Measurements from ENCODE around the gene EIF3C.
"Not testable (repeated sequence)": the region's sequence is repeated elsewhere in the genome, so short reads cannot be mapped to it uniquely, and the experiment has no call there.

The EIF3C gene

GRCh38 chr16:28741295-28741694 lies 30.0 kb downstream of the EIF3C start:
- DNase-seq (ENCODE audit: low read depth in 1 of 2, low spot score in 1 of 2); in situ Hi-C loops (cut with HindIII; ENCODE audit: low pct_unique_long_range_greater_than_20kb, low sequenced_read_pairs): not testable (repeated sequence)

GRCh38 chr16:28746618-28747350 lies 35.5 kb downstream of the EIF3C start:
- in situ Hi-C loops (cut with HindIII; ENCODE audit: low pct_unique_long_range_greater_than_20kb, low sequenced_read_pairs); DNase-seq (ENCODE audit: low read depth in 1 of 2, low spot score in 1 of 2): not testable (repeated sequence)

GRCh38 chr16:28749997-28750465 lies 38.8 kb downstream of the EIF3C start:
- in situ Hi-C loops (cut with HindIII; ENCODE audit: low pct_unique_long_range_greater_than_20kb, low sequenced_read_pairs); DNase-seq (ENCODE audit: low read depth in 1 of 2, low spot score in 1 of 2): not testable (repeated sequence)

- in situ Hi-C loops (cut with HindIII; ENCODE audit: low pct_unique_long_range_greater_than_20kb, low sequenced_read_pairs); DNase-seq (ENCODE audit: low read depth in 1 of 2, low spot score in 1 of 2): not testable (repeated sequence)
Observed at GRCh38 chr16:28750469-28751067, 39.3 kb downstream of the EIF3C start.

- DNase-seq (ENCODE audit: low read depth in 1 of 2, low spot score in 1 of 2); in situ Hi-C loops (cut with HindIII; ENCODE audit: low pct_unique_long_range_greater_than_20kb, low sequenced_read_pairs): not testable (repeated sequence)
Observed at GRCh38 chr16:28751487-28751886, 40.2 kb downstream of the EIF3C start, which contains the start of gene NPIPB9. Gene NPIPB9, plus strand, starts transcription at chr16:28751787.

- DNase-seq (ENCODE audit: low read depth in 1 of 2, low spot score in 1 of 2); in situ Hi-C loops (cut with HindIII; ENCODE audit: low pct_unique_long_range_greater_than_20kb, low sequenced_read_pairs): not testable (repeated sequence)
Observed at GRCh38 chr16:28781697-28782096, 70.4 kb downstream of the EIF3C start.

GRCh38 chr16:28782357-28782756 lies 71.1 kb downstream of the EIF3C start:
- DNase-seq (ENCODE audit: low read depth in 1 of 2, low spot score in 1 of 2); in situ Hi-C loops (cut with HindIII; ENCODE audit: low pct_unique_long_range_greater_than_20kb, low sequenced_read_pairs): not testable (repeated sequence)

Measured in T47D (cell line).